Calu3 (cell line): ENCODE measurements around the gene ATMIN. TPM values are rescaled to one million over a fixed set of nuclear protein-coding genes. Genes with fewer than 3 reads are reported as not detected.

ENCODE experiments used
- BruUV-seq: library from RNA; stranded (reverse); fragments of 400-500 nt; replicated peaks from 2 replicates; lab custom pipeline; 2021; lab: Mats Ljungman, UMichigan
- CTCF ChIA-PET: fragments of 300-600 bp; sonication (Branson Sonifier 250); formaldehyde crosslinking; loops from one replicate; lab custom pipeline; 2022; ENCODE audit warnings: antibody characterized with exemption; lab: Charles Lee
- DNase-seq: peaks from one replicate; pipeline ENCODE4 v3.0.0; 2022
- H3K27ac Mint-ChIP-seq: one replicate; pipeline ENCODE4 v1.8.0; 2022; ENCODE audit warnings: mixed read lengths; ENCODE audit not compliant: unreplicated experiment
- H3K27me3 Mint-ChIP-seq: one replicate; pipeline ENCODE4 v1.8.0; 2022; ENCODE audit warnings: mixed read lengths; ENCODE audit not compliant: unreplicated experiment
- H3K36me3 Mint-ChIP-seq: one replicate; pipeline ENCODE4 v1.8.0; 2022; ENCODE audit warnings: mild to moderate bottlenecking, moderate library complexity, mixed read lengths; ENCODE audit not compliant: insufficient read depth, unreplicated experiment
- H3K4me1 Mint-ChIP-seq: one replicate; pipeline ENCODE4 v1.8.0; 2022; ENCODE audit warnings: mild to moderate bottlenecking, low read depth, mixed read lengths; ENCODE audit not compliant: unreplicated experiment
- H3K4me3 Mint-ChIP-seq: one replicate; pipeline ENCODE4 v1.8.0; 2022; ENCODE audit warnings: mild to moderate bottlenecking, low read depth, moderate library complexity, mixed read lengths; ENCODE audit not compliant: unreplicated experiment
- H3K9me3 Mint-ChIP-seq: one replicate; pipeline ENCODE4 v1.8.0; 2022; ENCODE audit warnings: low read depth, mixed read lengths; ENCODE audit not compliant: unreplicated experiment
- CTCF ChIP-seq: fragments of 200-600 bp; IDR thresholded peaks from one replicate; pipeline ENCODE4 v1.8.0; 2022; ENCODE audit warnings: antibody characterized with exemption; ENCODE audit not compliant: unreplicated experiment
- intact Hi-C: fragments of 100-400 bp; cut with micrococcal nuclease; formaldehyde crosslinking; loops from one replicate; pipeline ENCODE4 v1.10.0; 2022; ENCODE audit not compliant: unreplicated experiment
- total RNA-seq: library from RNA; stranded (reverse); gene quantifications from 2 replicates; pipeline ENCODE4 v1.2.3, GENCODE V29; 2022

The ATMIN gene
- total RNA-seq, 1 experiment from 2014 or later, result 64.3 TPM

- no peak for DNase-seq
- H3K4me1 Mint-ChIP-seq, result peaks cover 14% of the 10 kb centered on the region
- no peaks in the 10 kb centered on the region for H3K9me3 Mint-ChIP-seq
- no peaks in the 10 kb centered on the region for H3K27me3 Mint-ChIP-seq
- no peak for TF ChIP-seq CTCF
- no TSS peak for BruUV-seq
- H3K27ac Mint-ChIP-seq, result no peak overlapping the region
- no peak overlapping the region for H3K4me3 Mint-ChIP-seq
- H3K36me3 Mint-ChIP-seq, result no peaks in the 10 kb centered on the region
- intact Hi-C loops, result no loop called here
- CTCF ChIA-PET, result no interaction called here
These were observed 33.4 kb downstream of the ATMIN start for GRCh38 chr16:81069063-81069462.

GRCh38 chr16:81070979-81071378 lies 35.3 kb downstream of the ATMIN start:
- Mint-ChIP-seq H3K4me1 (peaks cover 14% of the 10 kb centered on the region), H3K27me3 (no peaks in the 10 kb centered on the region), H3K9me3 (no peaks in the 10 kb centered on the region), H3K4me3 (no peak overlapping the region), H3K36me3 (no peaks in the 10 kb centered on the region), H3K27ac (no peak overlapping the region)
- no TSS peak for BruUV-seq
- intact Hi-C loops, result no loop called here
- no peak for DNase-seq
- CTCF ChIA-PET, result interaction anchor here (1.1 kb wide), 1 partner anchor 34 kb away, joined by 3 read pairs; no protein-coding TSS in a partner anchor
- TF ChIP-seq CTCF, result no peak

- H3K27ac Mint-ChIP-seq, result no peak overlapping the region
- no TSS peak for BruUV-seq
- peak; percentile 44 for DNase-seq
- no peak for TF ChIP-seq CTCF
- no peaks in the 10 kb centered on the region for H3K36me3 Mint-ChIP-seq
- peaks cover 14% of the 10 kb centered on the region for H3K4me1 Mint-ChIP-seq
- no peaks in the 10 kb centered on the region for H3K9me3 Mint-ChIP-seq
- H3K27me3 Mint-ChIP-seq, result no peaks in the 10 kb centered on the region
- no peak overlapping the region for H3K4me3 Mint-ChIP-seq
- intact Hi-C loops, result no loop called here
- CTCF ChIA-PET, result interaction anchor here (1.1 kb wide), 1 partner anchor 35 kb away, joined by 3 read pairs; no protein-coding TSS in a partner anchor
These were observed 36.2 kb downstream of the ATMIN start for GRCh38 chr16:81071805-81072204.

GRCh38 chr16:81073560-81074330 lies 38.1 kb downstream of the ATMIN start:
- intact Hi-C loops, result no loop called here
- H3K27me3 Mint-ChIP-seq, result no peaks in the 10 kb centered on the region
- TF ChIP-seq CTCF, result no peak
- H3K9me3 Mint-ChIP-seq, result no peaks in the 10 kb centered on the region
- BruUV-seq, result no TSS peak
- no peaks in the 10 kb centered on the region for H3K36me3 Mint-ChIP-seq
- peaks cover 14% of the 10 kb centered on the region for H3K4me1 Mint-ChIP-seq
- no peak for DNase-seq
- no peak overlapping the region for H3K27ac Mint-ChIP-seq
- CTCF ChIA-PET, result interaction anchor here (0.8 to 1.5 kb wide), 2 partner anchors 29 to 38 kb away, joined by 3 read pairs; partner anchors contain the start of gene ATMIN
- no peak overlapping the region for H3K4me3 Mint-ChIP-seq
